Fibroblast of lung (primary cell): ENCODE measurements around the gene ELP4.

Source experiments
- CTCF ChIP-seq, 2 donors: IDR thresholded peaks in 1 of 2; conservative IDR thresholded peaks in 1 of 2; 1 replicate in 1 of 2; 2 replicates in 1 of 2; pipeline ENCODE4 v1.5.1; 2011 to 2012; ENCODE audit warnings: low read length in 2 of 2, control low read depth in 1 of 2, inconsistent platforms in 1 of 2, low read depth in 1 of 2, mild to moderate bottlenecking in 1 of 2
- EZH2 ChIP-seq: IDR thresholded peaks from 2 replicates; pipeline ENCODE4 v1.5.1; 2012; ENCODE audit warnings: low read length, control low read depth, mild to moderate bottlenecking; ENCODE audit errors: missing control alignments

- TF ChIP-seq CTCF (conservative IDR thresholded peaks at IDR 0.05 in 1 of 2, IDR thresholded peaks at IDR 0.05 in 1 of 2; ENCODE audit: low read depth in 1 of 2, low read length in 2 of 2), result no peak
- TF ChIP-seq EZH2, result no peak
Measured at GRCh38 chr11:31529189-31529588, 19.6 kb downstream of the ELP4 start.
